Panc1 (cell line): Measurements from ENCODE around the gene ZNF200.

Experiments
- POLR2AphosphoS5 ChIP-seq: IDR thresholded peaks from 2 replicates; pipeline ENCODE4 v1.6.1; 2012; ENCODE audit warnings: mild to moderate bottlenecking, low read depth, low read length, moderate library complexity
- SIN3A ChIP-seq: IDR thresholded peaks from 2 replicates; pipeline ENCODE4 v1.6.1; 2012; ENCODE audit warnings: low read depth, mild to moderate bottlenecking, low read length, moderate library complexity, borderline replicate concordance; ENCODE audit not compliant: insufficient read depth
- TCF7L2 ChIP-seq: IDR thresholded peaks from 2 replicates; pipeline ENCODE4 v1.6.1; 2011; ENCODE audit warnings: mild to moderate bottlenecking, low read depth, low read length, inconsistent platforms
- TF ChIP-seq, protein P1 (sequence below): fragments of 450-650 bp; IDR thresholded peaks from 2 replicates; pipeline ENCODE4 v1.5.1; 2017; ENCODE audit warnings: mild to moderate bottlenecking
- TF ChIP-seq, protein P2 (sequence below), 2 experiments: IDR thresholded peaks; 2 replicates each; pipeline ENCODE4 v1.6.1; 2011 to 2012; ENCODE audit warnings: low read depth in 2 of 2, control low read depth in 1 of 2, low read length in 1 of 2, mild to moderate bottlenecking in 1 of 2, moderate library complexity in 1 of 2; ENCODE audit not compliant: insufficient read depth in 1 of 2

DNA sequence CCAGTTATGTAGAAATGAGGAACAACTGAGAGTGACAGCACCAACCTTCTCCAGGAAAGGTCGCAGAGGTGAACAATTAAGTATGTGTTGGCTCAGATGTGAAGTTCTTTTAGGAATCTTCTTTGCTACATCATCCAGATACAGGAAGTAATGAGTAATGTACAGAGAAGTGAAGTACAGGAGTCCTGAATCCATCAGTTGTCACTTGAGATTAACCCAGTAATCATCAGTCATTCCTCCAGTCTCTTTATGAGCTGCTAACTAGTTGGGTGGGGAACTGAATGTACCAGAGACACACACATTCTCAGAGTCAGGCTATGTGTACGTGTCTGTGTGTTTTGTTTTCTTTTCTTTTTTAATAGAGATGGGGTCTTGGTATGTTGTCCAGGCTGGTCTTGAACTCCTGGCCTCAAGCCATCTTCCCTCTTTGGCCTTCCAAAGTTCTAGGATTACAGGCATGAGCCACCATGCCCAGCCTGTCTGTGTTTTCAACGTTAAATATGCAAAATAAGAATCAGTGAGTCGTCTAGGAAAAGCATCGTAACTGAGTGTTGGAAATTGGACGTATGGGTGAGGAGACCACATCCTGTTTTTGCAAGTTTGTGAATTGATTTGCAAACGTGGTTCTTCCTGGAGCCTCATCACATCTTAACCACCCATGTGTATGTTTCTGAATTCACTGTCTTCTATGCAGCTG lies 19.9 kb downstream of the ZNF200 start:
- TF ChIP-seq, protein P1, sequence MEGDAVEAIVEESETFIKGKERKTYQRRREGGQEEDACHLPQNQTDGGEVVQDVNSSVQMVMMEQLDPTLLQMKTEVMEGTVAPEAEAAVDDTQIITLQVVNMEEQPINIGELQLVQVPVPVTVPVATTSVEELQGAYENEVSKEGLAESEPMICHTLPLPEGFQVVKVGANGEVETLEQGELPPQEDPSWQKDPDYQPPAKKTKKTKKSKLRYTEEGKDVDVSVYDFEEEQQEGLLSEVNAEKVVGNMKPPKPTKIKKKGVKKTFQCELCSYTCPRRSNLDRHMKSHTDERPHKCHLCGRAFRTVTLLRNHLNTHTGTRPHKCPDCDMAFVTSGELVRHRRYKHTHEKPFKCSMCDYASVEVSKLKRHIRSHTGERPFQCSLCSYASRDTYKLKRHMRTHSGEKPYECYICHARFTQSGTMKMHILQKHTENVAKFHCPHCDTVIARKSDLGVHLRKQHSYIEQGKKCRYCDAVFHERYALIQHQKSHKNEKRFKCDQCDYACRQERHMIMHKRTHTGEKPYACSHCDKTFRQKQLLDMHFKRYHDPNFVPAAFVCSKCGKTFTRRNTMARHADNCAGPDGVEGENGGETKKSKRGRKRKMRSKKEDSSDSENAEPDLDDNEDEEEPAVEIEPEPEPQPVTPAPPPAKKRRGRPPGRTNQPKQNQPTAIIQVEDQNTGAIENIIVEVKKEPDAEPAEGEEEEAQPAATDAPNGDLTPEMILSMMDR = no peak
- TF ChIP-seq, protein P2, sequence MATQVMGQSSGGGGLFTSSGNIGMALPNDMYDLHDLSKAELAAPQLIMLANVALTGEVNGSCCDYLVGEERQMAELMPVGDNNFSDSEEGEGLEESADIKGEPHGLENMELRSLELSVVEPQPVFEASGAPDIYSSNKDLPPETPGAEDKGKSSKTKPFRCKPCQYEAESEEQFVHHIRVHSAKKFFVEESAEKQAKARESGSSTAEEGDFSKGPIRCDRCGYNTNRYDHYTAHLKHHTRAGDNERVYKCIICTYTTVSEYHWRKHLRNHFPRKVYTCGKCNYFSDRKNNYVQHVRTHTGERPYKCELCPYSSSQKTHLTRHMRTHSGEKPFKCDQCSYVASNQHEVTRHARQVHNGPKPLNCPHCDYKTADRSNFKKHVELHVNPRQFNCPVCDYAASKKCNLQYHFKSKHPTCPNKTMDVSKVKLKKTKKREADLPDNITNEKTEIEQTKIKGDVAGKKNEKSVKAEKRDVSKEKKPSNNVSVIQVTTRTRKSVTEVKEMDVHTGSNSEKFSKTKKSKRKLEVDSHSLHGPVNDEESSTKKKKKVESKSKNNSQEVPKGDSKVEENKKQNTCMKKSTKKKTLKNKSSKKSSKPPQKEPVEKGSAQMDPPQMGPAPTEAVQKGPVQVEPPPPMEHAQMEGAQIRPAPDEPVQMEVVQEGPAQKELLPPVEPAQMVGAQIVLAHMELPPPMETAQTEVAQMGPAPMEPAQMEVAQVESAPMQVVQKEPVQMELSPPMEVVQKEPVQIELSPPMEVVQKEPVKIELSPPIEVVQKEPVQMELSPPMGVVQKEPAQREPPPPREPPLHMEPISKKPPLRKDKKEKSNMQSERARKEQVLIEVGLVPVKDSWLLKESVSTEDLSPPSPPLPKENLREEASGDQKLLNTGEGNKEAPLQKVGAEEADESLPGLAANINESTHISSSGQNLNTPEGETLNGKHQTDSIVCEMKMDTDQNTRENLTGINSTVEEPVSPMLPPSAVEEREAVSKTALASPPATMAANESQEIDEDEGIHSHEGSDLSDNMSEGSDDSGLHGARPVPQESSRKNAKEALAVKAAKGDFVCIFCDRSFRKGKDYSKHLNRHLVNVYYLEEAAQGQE (IDR thresholded peaks at IDR 0.05; ENCODE audit: insufficient read depth in 1 of 2, low read depth in 2 of 2, low read length in 1 of 2) = no peak
- no peak for TF ChIP-seq TCF7L2
- no peak for TF ChIP-seq POLR2AphosphoS5
- TF ChIP-seq SIN3A = no peak
